K562 (cell line): ENCODE measurements around the gene PACRG. TPM values are rescaled to one million over a fixed set of nuclear protein-coding genes. Genes with fewer than 3 reads are reported as not detected.

Source experiments
- ATAC-seq: fragments of 200-7000 bp; cut with Tn5 transposase; 3 replicates; pipeline ENCODE4 v1.9.1; 2020; ENCODE audit warnings: moderate library complexity
- BruUV-seq: library from RNA; stranded (reverse); fragments of 400-500 nt; replicated peaks from 2 replicates; lab custom pipeline; 2021; lab: Mats Ljungman, UMichigan
- CTCF ChIA-PET: fragments of 300-600 bp; formaldehyde crosslinking; extraction: SDS; loops from one replicate; lab custom pipeline; 2021; ENCODE audit warnings: low intra/inter-chr PET ratio; lab: Yijun Ruan, JAX
- POLR2A ChIA-PET: fragments of 300-600, 350-650 bp; sonication (Branson Sonifier 250); formaldehyde crosslinking; extraction: SDS; loops from one replicate; lab custom pipeline; 2021; ENCODE audit warnings: antibody characterized with exemption, inconsistent platforms; lab: Yijun Ruan, JAX
- DNase-seq, 4 experiments: peaks; one replicate each; pipeline versions ENCODE4 v3.0.0 to v3.0.0-alpha.2; 2011 to 2018; ENCODE audit warnings: low spot score in 3 of 4, mixed read lengths in 3 of 4; ENCODE audit errors: extremely low read depth in 1 of 4
- FAIRE-seq: peaks from 2 replicates; lab custom pipeline; 2011; peaks lifted over from hg19 to GRCh38; lab: Jason Lieb, UNC
- H2AFZ ChIP-seq: 2 replicates; pipeline ENCODE4 v1.6.0; 2011; ENCODE audit warnings: low read depth, low read length, control low read depth, inconsistent platforms
- H3K27ac ChIP-seq: fragments of 200-600 bp; 3 replicates; pipeline ENCODE4 v1.8.0; 2011; ENCODE audit warnings: low read depth, mild to moderate bottlenecking, control low read depth, inconsistent platforms, low read length, moderate library complexity, mixed read lengths; ENCODE audit errors: extremely low read depth
- H3K27me3 ChIP-seq, 2 experiments: fragments of 300-600 bp in 1 of 2; 2 replicates in 1 of 2; 3 replicates in 1 of 2; pipeline versions ENCODE4 v1.6.0 to v1.8.0; 2011; ENCODE audit warnings: inconsistent platforms in 2 of 2, low read length in 2 of 2, mild to moderate bottlenecking in 1 of 2, mixed read lengths in 1 of 2, moderate library complexity in 1 of 2; ENCODE audit not compliant: control insufficient read depth in 2 of 2, insufficient read depth in 2 of 2
- H3K36me3 ChIP-seq: fragments of 300-600 bp; 3 replicates; pipeline ENCODE4 v1.8.0; 2011; ENCODE audit warnings: mild to moderate bottlenecking, low read length, inconsistent platforms; ENCODE audit not compliant: control insufficient read depth, insufficient read depth
- H3K4me1 ChIP-seq, 2 experiments: fragments of 200-600 bp in 1 of 2; replicated peaks in 1 of 2; 2 replicates in 1 of 2; 3 replicates in 1 of 2; pipeline versions ENCODE4 v1.5.1 to v1.8.0; 2011; ENCODE audit warnings: inconsistent platforms in 2 of 2, low read length in 2 of 2, mild to moderate bottlenecking in 1 of 2, mixed read lengths in 1 of 2, moderate library complexity in 1 of 2; ENCODE audit not compliant: control insufficient read depth in 2 of 2, insufficient read depth in 2 of 2
- H3K4me2 ChIP-seq: 2 replicates; pipeline ENCODE4 v1.6.1; 2011; ENCODE audit warnings: low read length, control low read depth, inconsistent platforms, mixed read lengths; ENCODE audit not compliant: insufficient read depth
- H3K4me3 ChIP-seq: fragments of 200-600 bp; sonication (generic), shearing (Covaris generic); 2 replicates; pipeline ENCODE4 v1.5.1; 2016; ENCODE audit warnings: control low read depth, inconsistent platforms
- H3K79me2 ChIP-seq: fragments of 200-600 bp; 3 replicates; pipeline ENCODE4 v1.8.0; 2011; ENCODE audit warnings: low read length, inconsistent platforms; ENCODE audit not compliant: control insufficient read depth, insufficient read depth
- H3K9ac ChIP-seq, 2 experiments: 2 replicates each; pipeline versions ENCODE4 v1.6.0 to v1.6.1; 2011; ENCODE audit warnings: low read depth in 2 of 2, low read length in 2 of 2, control low read depth in 1 of 2, inconsistent platforms in 1 of 2, mild to moderate bottlenecking in 1 of 2, mixed read lengths in 1 of 2; ENCODE audit not compliant: insufficient read depth in 1 of 2
- H3K9me1 ChIP-seq: one replicate; pipeline ENCODE4 v1.6.0; 2011; ENCODE audit warnings: inconsistent platforms, mild to moderate bottlenecking, low read length, moderate library complexity; ENCODE audit not compliant: control insufficient read depth, insufficient read depth
- H3K9me3 ChIP-seq: replicated peaks from 2 replicates; pipeline ENCODE4 v1.5.1; 2011; ENCODE audit warnings: low read depth, low read length, inconsistent platforms; ENCODE audit not compliant: control insufficient read depth, insufficient read depth
- H4K20me1 ChIP-seq: replicated peaks from 2 replicates; pipeline ENCODE4 v1.6.1; 2011; ENCODE audit warnings: low read length, inconsistent platforms, mixed read lengths; ENCODE audit not compliant: control insufficient read depth, insufficient read depth
- CEBPB ChIP-seq: fragments of 450-650 bp; IDR thresholded peaks from 2 replicates; pipeline ENCODE4 v1.6.1; 2016; ENCODE audit warnings: missing genetic modification characterization, missing compliant biosample characterization
- CEBPG ChIP-seq, 3 experiments: fragments of 200-800 bp in 1 of 3; sonication (Bioruptor generic) in 1 of 3; sonication (generic) in 1 of 3; formaldehyde crosslinking in 1 of 3; IDR thresholded peaks in 2 of 3; conservative IDR thresholded peaks in 1 of 3; 2 replicates each; pipeline versions ENCODE4 v1.6.1 to v1.8.0; 2016 to 2022; ENCODE audit warnings: missing compliant biosample characterization in 2 of 3, missing genetic modification characterization in 2 of 3, mild to moderate bottlenecking in 1 of 3, missing genetic modification reagents in 1 of 3
- DMBX1 ChIP-seq: fragments of 250-450 bp; sonication (Bioruptor Pico); IDR thresholded peaks from 2 replicates; pipeline ENCODE4 v1.8.0; 2022; ENCODE audit warnings: inconsistent platforms, mild to moderate bottlenecking, moderate library complexity, borderline replicate concordance
- WGBS: fragments of 100-300 bp; shearing (Covaris generic); methylation state at CpG from one replicate; pipeline ENCODE4 v1.1.6; 2016; ENCODE audit warnings: low coverage, mixed read lengths; ENCODE audit not compliant: insufficient coverage; ENCODE audit errors: missing lambda C conversion rate; 5-methylcytosine and 5-hydroxymethylcytosine counted together
- in situ Hi-C: fragments of 300-500 bp; cut with MboI; formaldehyde crosslinking; loops from 4 replicates; pipeline ENCODE4 v1.15.0; 2018; ENCODE audit warnings: inconsistent platforms, mixed read lengths
- intact Hi-C: fragments of 100-400 bp; cut with micrococcal nuclease; formaldehyde crosslinking; loops from 2 replicates; pipeline ENCODE4 v1.14.2; 2022
- polyA plus RNA-seq, 8 experiments: library from polyadenylated mRNA; depleted of rRNA in 4 of 8; stranded (reverse) in 5 of 8; unstranded in 3 of 8; fragments of >200 nt; fragmentation: Nextera tagmentation in 2 of 8; fragmentation: Illumina TruSeq in 1 of 8; extraction: Ambion mirVana in 2 of 8; extraction: Trizol in 1 of 8; gene quantifications; 2 replicates each; pipeline versions ENCODE4 v1.2.1 to v1.2.3, GENCODE V29; 2011 to 2014; ENCODE audit warnings: inconsistent platforms in 1 of 8, missing spikeins in 1 of 8
- total RNA-seq, 7 experiments: library from RNA; depleted of rRNA in 6 of 7; stranded (reverse); fragments of >200 nt in 6 of 7; fragmentation: Illumina TruSeq in 2 of 7; extraction: Trizol in 2 of 7; gene quantifications; 2 replicates each; pipeline versions ENCODE4 v1.2.1 to v1.2.3, GENCODE V29; 2011 to 2021; ENCODE audit warnings: low replicate concordance in 1 of 7
- TF ChIP-seq, protein P1 (sequence below): fragments of 450-650 bp; IDR thresholded peaks from 2 replicates; pipeline ENCODE4 v1.6.1; 2017; ENCODE audit warnings: antibody characterized with exemption, mild to moderate bottlenecking
- TF ChIP-seq, protein P2 (sequence below): fragments of 250-450 bp; sonication (Bioruptor Pico); IDR thresholded peaks from 2 replicates; pipeline ENCODE4 v1.8.0; 2022; ENCODE audit warnings: moderate library complexity, mild to moderate bottlenecking, inconsistent platforms

PACRG gene
- total and polyA plus RNA-seq, 9 of the 15 experiments (the other 6 are each of a cell fraction or from before 2014, with no cell fraction given) = 0.04 TPM; not detected in 8

DNA sequence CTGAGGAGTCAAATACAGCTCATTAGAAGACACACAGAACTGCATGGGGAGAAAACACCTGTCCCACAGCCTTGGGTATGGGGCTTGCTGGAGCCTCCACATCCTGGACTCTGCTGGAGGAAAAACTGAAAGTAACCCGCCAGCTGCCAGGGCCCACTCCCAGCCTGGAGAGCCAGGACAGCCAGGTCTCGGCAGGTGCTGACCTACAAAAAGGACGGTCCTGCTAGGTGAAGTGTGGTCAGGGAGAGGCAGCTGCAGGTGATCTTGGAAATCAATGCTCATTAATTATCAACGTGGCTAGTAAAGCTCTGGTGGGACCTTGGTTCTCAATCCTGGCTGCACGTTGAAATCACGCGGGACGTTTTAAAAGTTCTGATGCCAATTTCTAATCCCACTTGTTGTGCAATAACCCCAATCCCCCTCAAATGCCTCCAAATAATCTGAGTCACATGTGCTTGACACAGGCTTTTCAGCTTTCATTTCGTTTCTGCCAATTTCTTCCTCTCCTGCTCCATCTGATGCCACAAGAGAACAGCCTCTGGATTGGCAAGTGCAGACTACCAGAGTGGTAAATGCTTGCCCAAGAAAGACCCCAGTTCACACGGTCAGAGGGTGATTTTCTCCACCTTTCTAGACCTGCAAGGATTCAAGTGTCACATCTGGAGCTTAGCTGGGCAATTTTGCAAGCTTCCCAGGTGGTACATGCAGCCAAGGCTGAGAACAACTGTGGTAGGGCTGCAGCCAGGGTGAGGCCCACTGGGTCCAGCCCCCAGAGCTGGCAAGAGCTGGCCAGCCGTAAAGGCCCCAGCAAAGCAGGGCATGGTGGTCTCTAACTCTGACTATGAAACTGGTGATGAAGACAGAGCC, 434.5 kb downstream of the PACRG start:
- TF ChIP-seq DMBX1 (CRISPR knock-in tag) (no peak), CEBPB (peak; percentile 40; the same call in 1 of the 2 replicates), CEBPG (CRISPR knock-in tag; IDR thresholded peaks at IDR 0.05) (no peak), CEBPG (tag; conservative IDR thresholded peaks at IDR 0.05 in 1 of 2, IDR thresholded peaks at IDR 0.05 in 1 of 2) (peak in 1 of 2 experiments; percentile 52; a peak in 2 of 4 replicates)
- TF ChIP-seq, protein P1, sequence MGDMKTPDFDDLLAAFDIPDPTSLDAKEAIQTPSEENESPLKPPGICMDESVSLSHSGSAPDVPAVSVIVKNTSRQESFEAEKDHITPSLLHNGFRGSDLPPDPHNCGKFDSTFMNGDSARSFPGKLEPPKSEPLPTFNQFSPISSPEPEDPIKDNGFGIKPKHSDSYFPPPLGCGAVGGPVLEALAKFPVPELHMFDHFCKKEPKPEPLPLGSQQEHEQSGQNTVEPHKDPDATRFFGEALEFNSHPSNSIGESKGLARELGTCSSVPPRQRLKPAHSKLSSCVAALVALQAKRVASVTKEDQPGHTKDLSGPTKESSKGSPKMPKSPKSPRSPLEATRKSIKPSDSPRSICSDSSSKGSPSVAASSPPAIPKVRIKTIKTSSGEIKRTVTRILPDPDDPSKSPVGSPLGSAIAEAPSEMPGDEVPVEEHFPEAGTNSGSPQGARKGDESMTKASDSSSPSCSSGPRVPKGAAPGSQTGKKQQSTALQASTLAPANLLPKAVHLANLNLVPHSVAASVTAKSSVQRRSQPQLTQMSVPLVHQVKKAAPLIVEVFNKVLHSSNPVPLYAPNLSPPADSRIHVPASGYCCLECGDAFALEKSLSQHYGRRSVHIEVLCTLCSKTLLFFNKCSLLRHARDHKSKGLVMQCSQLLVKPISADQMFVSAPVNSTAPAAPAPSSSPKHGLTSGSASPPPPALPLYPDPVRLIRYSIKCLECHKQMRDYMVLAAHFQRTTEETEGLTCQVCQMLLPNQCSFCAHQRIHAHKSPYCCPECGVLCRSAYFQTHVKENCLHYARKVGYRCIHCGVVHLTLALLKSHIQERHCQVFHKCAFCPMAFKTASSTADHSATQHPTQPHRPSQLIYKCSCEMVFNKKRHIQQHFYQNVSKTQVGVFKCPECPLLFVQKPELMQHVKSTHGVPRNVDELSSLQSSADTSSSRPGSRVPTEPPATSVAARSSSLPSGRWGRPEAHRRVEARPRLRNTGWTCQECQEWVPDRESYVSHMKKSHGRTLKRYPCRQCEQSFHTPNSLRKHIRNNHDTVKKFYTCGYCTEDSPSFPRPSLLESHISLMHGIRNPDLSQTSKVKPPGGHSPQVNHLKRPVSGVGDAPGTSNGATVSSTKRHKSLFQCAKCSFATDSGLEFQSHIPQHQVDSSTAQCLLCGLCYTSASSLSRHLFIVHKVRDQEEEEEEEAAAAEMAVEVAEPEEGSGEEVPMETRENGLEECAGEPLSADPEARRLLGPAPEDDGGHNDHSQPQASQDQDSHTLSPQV = no peak
- TF ChIP-seq, protein P2, sequence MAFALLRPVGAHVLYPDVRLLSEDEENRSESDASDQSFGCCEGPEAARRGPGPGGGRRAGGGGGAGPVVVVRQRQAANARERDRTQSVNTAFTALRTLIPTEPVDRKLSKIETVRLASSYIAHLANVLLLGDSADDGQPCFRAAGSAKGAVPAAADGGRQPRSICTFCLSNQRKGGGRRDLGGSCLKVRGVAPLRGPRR (CRISPR knock-in tag) = no peak
- DNase-seq (no peak), ATAC-seq (no peak), FAIRE-seq (no peak)
- in situ Hi-C loops (no loop called here), intact Hi-C loops (no loop called here)
- no peaks in the 10 kb centered on the region for H3K36me3 ChIP-seq
- no peak overlapping the region for H2AFZ ChIP-seq
- no peaks in the 10 kb centered on the region for H3K9me3 ChIP-seq
- H3K27ac ChIP-seq = no peak overlapping the region
- H4K20me1 ChIP-seq = no peaks in the 10 kb centered on the region
- ChIA-PET CTCF (no interaction called here), POLR2A (interaction anchor here (0.8 kb wide), 1 partner anchor 12 kb away, joined by 3 read pairs; no protein-coding TSS in a partner anchor)
- no peak overlapping the region for H3K9ac ChIP-seq
- H3K9me1 ChIP-seq = no peaks in the 10 kb centered on the region
- 2% methylated on average over 11 of the region's 11 CpGs for WGBS
- H3K4me1 ChIP-seq = no peaks in the 10 kb centered on the region
- H3K79me2 ChIP-seq = no peaks in the 10 kb centered on the region
- BruUV-seq = no TSS peak
- H3K4me3 ChIP-seq = no peak overlapping the region
- no peak overlapping the region for H3K4me2 ChIP-seq
- peaks cover 6 to 24% of the 10 kb centered on the region in 2 experiments; a peak in 3 of 5 replicates for H3K27me3 ChIP-seq
